Midbrain (tissue), 1 donor: ENCODE data around the gene SLC22A4.

Experiments used
- DNase-seq: peaks from one replicate; lab custom pipeline; 2025; lab: John Stamatoyannopoulos, UW

Gene SLC22A4

DNA sequence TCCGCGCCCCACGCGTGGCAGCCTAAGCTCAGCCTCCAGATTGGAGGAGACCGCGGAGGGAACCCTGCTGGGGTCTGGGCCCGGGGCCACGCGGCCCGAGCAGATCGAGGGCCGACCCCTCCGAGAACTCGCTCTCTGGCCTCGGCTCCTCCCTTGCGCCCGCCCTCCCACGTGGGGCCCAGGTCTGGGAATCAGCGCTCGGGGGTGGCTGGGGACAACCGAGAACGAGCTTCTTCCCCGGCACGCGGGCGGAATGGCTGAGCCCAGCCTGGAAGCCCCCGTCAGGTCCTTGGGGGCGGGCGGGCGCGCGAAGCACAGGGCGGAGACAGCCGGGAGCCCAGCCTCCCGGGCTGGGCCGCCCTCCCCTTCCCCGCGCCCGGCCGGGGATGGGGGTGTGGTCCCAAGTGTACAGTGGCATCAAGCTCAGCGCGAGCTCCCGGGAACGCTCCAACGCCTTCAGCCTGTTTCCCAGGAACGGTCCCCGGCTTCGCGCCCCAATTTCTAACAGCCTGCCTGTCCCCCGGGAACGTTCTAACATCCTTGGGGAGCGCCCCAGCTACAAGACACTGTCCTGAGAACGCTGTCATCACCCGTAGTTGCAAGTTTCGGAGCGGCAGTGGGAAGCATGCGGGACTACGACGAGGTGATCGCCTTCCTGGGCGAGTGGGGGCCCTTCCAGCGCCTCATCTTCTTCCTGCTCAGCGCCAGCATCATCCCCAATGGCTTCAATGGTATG, at the start of gene SLC22A4:
Gene SLC22A4, plus strand, starts transcription at position 403 of the 736 bp plus-strand sequence. Its CDS starts 223 bp downstream, at position 626.
- DNase-seq: peak; percentile 88

DNA sequence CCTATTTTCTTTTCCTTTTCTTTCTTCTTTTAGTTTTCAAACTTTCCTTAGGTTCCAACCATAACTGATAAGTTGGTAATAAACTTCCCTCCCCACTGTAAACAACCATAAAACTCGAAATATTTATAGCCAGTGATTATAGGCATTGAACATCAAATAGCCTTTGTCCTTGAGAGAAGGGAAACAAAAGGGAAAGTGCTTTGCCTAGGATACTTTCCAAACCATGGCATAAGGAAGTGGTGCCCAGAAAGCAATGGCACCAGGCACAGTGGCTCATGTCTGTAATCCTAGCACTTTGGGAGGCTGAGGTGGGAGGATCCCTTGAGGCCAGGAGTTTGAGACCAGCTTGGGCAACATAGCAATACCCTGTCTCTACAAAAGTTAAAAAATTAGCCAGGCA, 48.6 kb upstream of the SLC22A4 start:
- no peak for DNase-seq

- no peak for DNase-seq
These were observed 47.4 kb upstream of the SLC22A4 start for GRCh38 chr5:132246806-132247205.

DNA sequence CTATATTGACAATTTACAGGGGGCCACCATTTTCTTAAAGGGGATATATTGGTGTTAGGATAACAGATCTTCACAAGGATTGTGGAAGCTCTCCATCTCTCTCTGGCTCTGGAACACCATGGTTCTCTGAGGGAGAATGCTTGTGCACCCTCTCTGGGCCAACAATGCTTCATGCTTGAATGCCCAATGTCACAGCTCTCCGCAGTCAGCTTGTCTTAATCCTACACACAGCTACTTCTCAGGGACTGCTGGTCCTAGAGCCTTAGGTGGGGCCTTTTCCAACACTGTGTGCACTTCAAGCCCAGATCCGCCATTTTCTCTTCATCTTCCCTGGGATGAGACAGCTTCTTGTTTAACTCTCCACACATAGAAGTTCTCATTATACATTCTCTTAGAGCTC, 43.6 kb upstream of the SLC22A4 start:
- no peak for DNase-seq

DNA sequence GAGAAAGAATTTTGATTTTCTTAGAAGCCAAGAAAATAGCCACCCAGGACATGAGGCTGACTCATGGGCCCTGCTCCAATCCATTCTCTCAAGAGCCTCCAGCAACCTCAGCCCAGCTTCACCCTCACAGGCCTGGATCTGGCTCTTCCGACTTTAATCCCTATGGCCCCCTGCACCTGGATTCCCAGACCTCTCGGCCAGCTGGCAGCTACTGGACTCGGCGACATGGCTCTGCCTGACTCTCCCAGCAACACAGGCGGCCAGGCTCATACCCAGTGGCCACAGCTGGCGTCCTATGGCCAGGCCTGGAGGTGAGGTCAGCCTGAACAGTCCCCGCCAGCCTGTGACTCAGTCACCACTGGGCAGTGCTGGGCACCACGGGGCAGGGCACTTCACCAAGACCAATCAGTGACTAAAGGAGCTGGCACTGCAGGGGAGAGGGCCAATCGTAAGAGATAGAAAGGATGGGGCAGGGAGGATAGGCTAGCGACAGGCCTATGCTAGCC, 42.9 kb upstream of the SLC22A4 start:
- DNase-seq: peak; percentile 36

- DNase-seq: no peak
These were observed 41.2 kb upstream of the SLC22A4 start for GRCh38 chr5:132253008-132253441.

- DNase-seq: no peak
These were observed 40.5 kb upstream of the SLC22A4 start for GRCh38 chr5:132253452-132254320.

- no peak for DNase-seq
These were observed 39.7 kb upstream of the SLC22A4 start for GRCh38 chr5:132254321-132254977.

- DNase-seq: no peak
These were observed 38.0 kb upstream of the SLC22A4 start for GRCh38 chr5:132256086-132256782.

GRCh38 chr5:132256783-132257130, 37.4 kb upstream of the SLC22A4 start:
- no peak for DNase-seq

- DNase-seq: no peak
These were observed 36.8 kb upstream of the SLC22A4 start, which contains the start of gene PDLIM4 for GRCh38 chr5:132257131-132258101. TSS of gene PDLIM4 (plus strand) at chr5:132257696. CDS start at chr5:132257735, 39 bp downstream.

DNA sequence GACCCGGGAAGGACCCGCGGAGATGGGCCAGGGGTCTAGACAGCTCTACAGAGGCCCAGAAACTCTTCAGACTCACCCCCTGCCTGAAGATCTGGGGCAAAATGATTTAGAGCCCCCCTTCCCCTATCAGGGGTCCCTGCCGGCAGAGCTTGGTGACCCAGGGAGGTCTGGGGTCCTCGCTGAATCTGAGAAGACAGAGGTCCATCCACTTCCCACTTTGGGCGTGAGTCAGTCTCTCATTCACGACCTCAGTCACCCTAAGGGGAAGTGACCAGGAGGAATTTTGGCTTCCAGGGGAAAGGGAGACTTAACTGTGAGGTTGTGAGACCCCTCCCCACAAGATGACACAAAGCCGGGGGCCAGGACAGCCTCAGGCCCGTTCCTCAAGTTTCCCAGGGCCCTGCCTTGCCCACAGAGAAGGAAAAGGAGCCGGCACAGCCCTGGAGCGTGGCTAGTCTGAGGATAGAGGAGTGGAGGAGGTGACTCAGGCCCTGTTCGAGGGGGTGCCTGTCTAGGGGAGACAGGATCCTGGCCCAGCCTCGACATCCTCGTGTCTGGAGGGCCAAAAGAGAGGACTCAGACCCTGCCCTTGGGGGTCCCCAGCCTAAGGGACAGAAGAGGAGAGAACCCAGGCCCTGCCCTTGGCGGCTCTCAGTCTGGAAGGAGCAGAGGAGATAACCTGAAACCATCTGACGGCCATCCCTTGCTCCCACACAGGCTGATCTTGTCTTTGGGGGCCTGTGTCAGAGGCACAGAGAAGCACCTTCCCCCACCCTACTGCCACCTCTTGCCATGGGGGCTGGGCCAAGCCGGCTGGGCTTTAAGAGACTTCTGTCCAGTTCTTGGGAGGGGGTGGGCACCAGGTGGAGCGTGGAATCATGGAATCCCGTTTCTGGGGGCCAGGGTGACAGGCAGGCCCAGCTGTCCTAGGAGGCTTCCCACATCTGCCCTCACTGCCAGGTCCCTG, 35.8 kb upstream of the SLC22A4 start:
- no peak for DNase-seq

DNA sequence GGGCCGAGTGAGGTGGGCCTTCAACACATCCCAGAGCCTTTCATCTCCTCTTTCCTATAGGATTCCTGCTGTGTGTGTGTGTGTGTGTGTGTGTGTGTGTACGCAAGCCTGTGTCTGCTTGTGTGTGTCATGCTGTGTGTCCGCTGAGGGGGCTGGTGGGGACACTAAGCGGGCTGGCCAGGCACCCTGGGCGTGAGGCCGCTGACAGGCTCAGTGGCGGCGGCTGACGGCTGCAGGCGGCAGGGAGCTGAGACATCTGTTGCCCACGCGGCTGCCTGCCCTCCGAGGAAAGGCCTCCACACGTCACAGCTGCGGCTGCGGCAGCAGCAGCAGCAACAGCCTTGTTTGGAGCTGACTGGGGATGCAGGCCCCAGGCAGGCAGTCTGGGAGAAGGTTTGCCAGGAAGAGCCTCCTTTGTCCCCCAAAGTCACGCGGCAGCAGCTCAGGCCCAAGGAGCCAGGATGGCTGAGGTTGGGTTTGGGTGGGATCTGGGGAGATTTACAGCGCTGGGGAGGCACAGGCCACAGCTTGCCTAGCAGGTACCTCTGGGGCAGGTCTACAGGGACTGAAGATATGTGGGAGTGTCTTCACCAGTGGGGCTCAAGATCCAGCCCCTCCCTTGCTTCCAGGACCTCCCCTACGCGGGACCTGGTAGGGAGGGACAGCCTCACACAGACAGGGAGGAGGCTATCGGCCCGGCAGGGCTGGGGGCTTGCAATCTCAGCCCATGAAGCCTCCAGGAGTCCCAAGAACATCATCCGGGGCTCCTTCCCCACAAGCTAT, 34.9 kb upstream of the SLC22A4 start:
- DNase-seq: peak; percentile 36

DNA sequence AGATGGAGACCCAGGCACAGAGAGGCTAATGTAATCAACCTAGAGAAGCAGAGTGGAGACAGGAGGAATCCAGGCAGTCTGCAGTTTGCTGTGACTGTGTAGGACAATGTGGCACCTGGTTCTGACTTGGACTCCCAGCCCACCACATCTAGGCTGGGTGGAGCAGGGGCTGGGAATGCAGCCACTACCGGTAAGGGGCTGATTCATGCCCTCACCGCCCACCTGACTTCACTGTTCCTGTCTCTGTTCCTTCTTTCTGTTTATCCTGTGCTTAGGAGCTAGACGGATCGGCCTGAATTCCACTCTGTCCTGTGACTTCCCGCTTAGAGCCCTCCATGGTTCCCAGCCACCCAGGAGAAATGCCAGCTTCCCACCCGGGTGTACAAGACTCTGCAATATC, 34.1 kb upstream of the SLC22A4 start:
- no peak for DNase-seq

- DNase-seq: peak; percentile 43
These were observed 33.3 kb upstream of the SLC22A4 start for GRCh38 chr5:132260714-132261551.

DNA sequence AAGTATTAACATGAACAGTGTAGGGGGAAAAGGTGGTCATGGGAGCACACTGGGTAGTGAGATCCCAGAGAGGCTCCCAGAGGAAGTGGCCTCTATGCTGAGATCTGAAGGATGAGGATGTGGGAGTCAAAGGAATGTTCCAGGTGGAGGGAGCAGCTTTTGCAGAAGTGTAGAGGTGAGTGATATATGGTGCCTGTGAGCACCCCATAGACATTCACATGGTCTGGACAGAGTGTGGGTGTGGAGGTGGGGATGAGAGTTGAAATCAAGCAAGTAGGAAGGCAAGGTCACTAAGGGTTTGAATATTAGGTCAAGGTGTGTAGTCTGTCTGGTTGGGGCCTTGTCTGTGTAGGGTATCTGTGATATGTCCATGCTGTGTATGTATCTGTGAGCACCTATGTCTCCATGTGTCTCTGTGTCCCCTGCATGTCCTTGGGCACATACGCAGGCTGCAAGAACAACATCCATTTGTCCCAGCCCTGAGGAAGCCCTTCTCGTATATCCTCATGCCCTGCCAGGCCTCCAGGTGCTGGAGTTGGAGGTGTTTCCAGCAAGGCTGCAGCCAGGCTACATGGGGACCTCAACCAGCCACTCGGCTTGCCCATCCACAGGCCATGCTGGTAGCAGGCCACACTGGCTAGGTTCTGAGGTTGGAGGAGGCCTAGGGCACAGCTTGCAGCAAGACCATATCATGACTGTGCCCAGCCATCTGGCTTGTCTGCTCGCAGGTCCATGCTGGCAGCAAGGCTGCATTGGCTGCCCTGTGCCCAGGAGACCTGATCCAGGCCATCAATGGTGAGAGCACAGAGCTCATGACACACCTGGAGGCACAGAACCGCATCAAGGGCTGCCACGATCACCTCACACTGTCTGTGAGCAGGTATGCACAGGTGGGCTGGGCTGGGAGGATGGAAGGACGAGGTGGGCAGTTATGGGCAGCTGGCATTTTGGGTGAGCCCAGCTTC, 32.0 kb upstream of the SLC22A4 start:
- DNase-seq: no peak
